ENCODE data around the gene PPP1R7.

Gene PPP1R7

GRCh38 chr2:241105641-241106040 is 44.6 kb upstream of the PPP1R7 start:
- no peak overlapping the region for H2AFZ ChIP-seq (ENCODE audit: low read depth)
- H3K4me3 ChIP-seq (IDR thresholded peaks at IDR 0.05; ENCODE audit: insufficient read depth, low read depth, low read length), result no peak overlapping the region
- no peak for TF ChIP-seq CTCF (conservative IDR thresholded peaks at IDR 0.05; ENCODE audit: low read depth, low read length)
- no peak overlapping the region for H3K4me2 ChIP-seq
- no peak overlapping the region for H3K27ac ChIP-seq
- H3K27me3 ChIP-seq (ENCODE audit: insufficient read depth, low read depth), result no peaks in the 10 kb centered on the region
- peaks cover 14% of the 10 kb centered on the region; the same call in 1 of the 2 replicates for H3K79me2 ChIP-seq (ENCODE audit: insufficient read depth, low read depth)
- H3K9ac ChIP-seq, result no peak overlapping the region
- H3K36me3 ChIP-seq (ENCODE audit: insufficient read depth), result no peaks in the 10 kb centered on the region
- peaks cover 10% of the 10 kb centered on the region for H3K4me1 ChIP-seq (ENCODE audit: low read depth, poor library complexity, severe bottlenecking)
- H4K20me1 ChIP-seq (ENCODE audit: insufficient read depth), result no peaks in the 10 kb centered on the region

- Histone ChIP-seq H3K9ac (no peak overlapping the region), H3K4me2 (no peak overlapping the region), H3K36me3 (ENCODE audit: insufficient read depth) (no peaks in the 10 kb centered on the region), H3K27ac (no peak overlapping the region), H3K4me1 (ENCODE audit: low read depth, poor library complexity, severe bottlenecking) (peaks cover 10% of the 10 kb centered on the region), H3K27me3 (ENCODE audit: insufficient read depth, low read depth) (no peaks in the 10 kb centered on the region), H4K20me1 (ENCODE audit: insufficient read depth) (no peaks in the 10 kb centered on the region), H3K79me2 (ENCODE audit: insufficient read depth, low read depth) (no peaks in the 10 kb centered on the region), H3K4me3 (IDR thresholded peaks at IDR 0.05; ENCODE audit: insufficient read depth, low read depth, low read length) (no peak overlapping the region), H2AFZ (ENCODE audit: low read depth) (no peak overlapping the region)
- no peak for TF ChIP-seq CTCF (conservative IDR thresholded peaks at IDR 0.05; ENCODE audit: low read depth, low read length)
Observed at GRCh38 chr2:241107031-241107783, 43.1 kb upstream of the PPP1R7 start.

GRCh38 chr2:241108271-241109209 is 41.7 kb upstream of the PPP1R7 start:
- Histone ChIP-seq H3K36me3 (ENCODE audit: insufficient read depth) (no peaks in the 10 kb centered on the region), H3K79me2 (ENCODE audit: insufficient read depth, low read depth) (no peaks in the 10 kb centered on the region), H3K27me3 (ENCODE audit: insufficient read depth, low read depth) (no peaks in the 10 kb centered on the region), H2AFZ (ENCODE audit: low read depth) (no peak overlapping the region), H3K27ac (no peak overlapping the region), H3K4me1 (ENCODE audit: low read depth, poor library complexity, severe bottlenecking) (peaks cover 4% of the 10 kb centered on the region), H3K9ac (no peak overlapping the region), H3K4me3 (IDR thresholded peaks at IDR 0.05; ENCODE audit: insufficient read depth, low read depth, low read length) (no peak overlapping the region), H4K20me1 (ENCODE audit: insufficient read depth) (no peaks in the 10 kb centered on the region), H3K4me2 (no peak overlapping the region)
- no peak for TF ChIP-seq CTCF (conservative IDR thresholded peaks at IDR 0.05; ENCODE audit: low read depth, low read length)

- Histone ChIP-seq H3K27ac (no peak overlapping the region), H3K36me3 (ENCODE audit: insufficient read depth) (no peaks in the 10 kb centered on the region), H2AFZ (ENCODE audit: low read depth) (no peak overlapping the region), H3K27me3 (ENCODE audit: insufficient read depth, low read depth) (no peaks in the 10 kb centered on the region), H4K20me1 (ENCODE audit: insufficient read depth) (no peaks in the 10 kb centered on the region), H3K9ac (no peak overlapping the region), H3K79me2 (ENCODE audit: insufficient read depth, low read depth) (no peaks in the 10 kb centered on the region), H3K4me2 (no peak overlapping the region), H3K4me3 (IDR thresholded peaks at IDR 0.05; ENCODE audit: insufficient read depth, low read depth, low read length) (no peak overlapping the region), H3K4me1 (ENCODE audit: low read depth, poor library complexity, severe bottlenecking) (no peaks in the 10 kb centered on the region)
- no peak for TF ChIP-seq CTCF (conservative IDR thresholded peaks at IDR 0.05; ENCODE audit: low read depth, low read length)
Observed at GRCh38 chr2:241109210-241110088, 40.8 kb upstream of the PPP1R7 start.
